DOHH2 (cell line): ENCODE results near the gene ADGRB3.
"Not testable (repeated sequence)": the region's sequence is repeated elsewhere in the genome, so short reads cannot be mapped to it uniquely, and the experiment has no call there.

Experiments used
- H3F3A ChIP-seq: fragments of 200-600 bp; sonication (generic), shearing (Covaris generic); 2 replicates; pipeline ENCODE4 v1.6.0; 2016; ENCODE audit warnings: antibody characterized with exemption, mild to moderate bottlenecking; ENCODE audit not compliant: control insufficient read depth, insufficient read depth
- H3K27ac ChIP-seq: fragments of 200-600 bp; sonication (generic); 2 replicates; pipeline ENCODE4 v1.5.1; 2014; ENCODE audit warnings: low read depth, mild to moderate bottlenecking, low read length, moderate library complexity
- H3K27me3 ChIP-seq: fragments of 200-600 bp; sonication (generic); 2 replicates; pipeline ENCODE4 v1.6.1; 2014; ENCODE audit warnings: mild to moderate bottlenecking, low read length, mixed read lengths; ENCODE audit not compliant: control insufficient read depth
- H3K36me3 ChIP-seq: fragments of 200-600 bp; sonication (generic); 2 replicates; pipeline ENCODE4 v1.6.1; 2014; ENCODE audit warnings: mild to moderate bottlenecking, low read length, moderate library complexity, mixed read lengths; ENCODE audit not compliant: control insufficient read depth
- H3K4me1 ChIP-seq: fragments of 200-600 bp; sonication (generic); 2 replicates; pipeline ENCODE4 v1.6.1; 2014; ENCODE audit warnings: mild to moderate bottlenecking, low read length, mixed read lengths; ENCODE audit not compliant: control insufficient read depth
- H3K4me2 ChIP-seq: fragments of 200-600 bp; sonication (generic); 2 replicates; pipeline ENCODE4 v1.6.0; 2014; ENCODE audit warnings: mild to moderate bottlenecking, low read length, moderate library complexity
- H3K4me3 ChIP-seq: fragments of 200-600 bp; sonication (generic); 2 replicates; pipeline ENCODE4 v1.5.1; 2014; ENCODE audit warnings: mild to moderate bottlenecking, low read length, mixed read lengths
- H3K79me2 ChIP-seq: fragments of 200-600 bp; sonication (generic); 2 replicates; pipeline ENCODE4 v1.6.1; 2014; ENCODE audit warnings: mild to moderate bottlenecking, low read length, mixed read lengths; ENCODE audit not compliant: control insufficient read depth
- H3K9me2 ChIP-seq: fragments of 200-600 bp; sonication (generic); replicated peaks from 2 replicates; pipeline ENCODE4 v1.6.1; 2014; ENCODE audit warnings: mild to moderate bottlenecking, low read length, mixed read lengths; ENCODE audit not compliant: control insufficient read depth
- H3K9me3 ChIP-seq: fragments of 200-600 bp; sonication (generic); 2 replicates; pipeline ENCODE4 v1.6.1; 2014; ENCODE audit warnings: antibody characterized with exemption, low read length, mixed read lengths; ENCODE audit not compliant: control insufficient read depth, insufficient read depth
- H4K20me1 ChIP-seq: fragments of 200-600 bp; sonication (generic); 2 replicates; pipeline ENCODE4 v1.6.0; 2014; ENCODE audit warnings: low read depth, mild to moderate bottlenecking, antibody characterized with exemption, low read length, moderate library complexity; ENCODE audit not compliant: control insufficient read depth, insufficient read depth
- EZH2phosphoT487 ChIP-seq: fragments of 200-600 bp; sonication (generic); IDR thresholded peaks from 2 replicates; pipeline ENCODE4 v1.6.1; 2017; ENCODE audit warnings: borderline replicate concordance, mild to moderate bottlenecking, antibody characterized with exemption, low read length, moderate library complexity, mixed read lengths
- TF ChIP-seq, protein P1 (sequence below): fragments of 200-600 bp; sonication (generic); IDR thresholded peaks from one replicate; pipeline ENCODE4 v1.5.1; 2014; ENCODE audit warnings: antibody characterized with exemption, mild to moderate bottlenecking, low read depth, low read length; ENCODE audit not compliant: poor library complexity, severe bottlenecking

ADGRB3 gene

DNA sequence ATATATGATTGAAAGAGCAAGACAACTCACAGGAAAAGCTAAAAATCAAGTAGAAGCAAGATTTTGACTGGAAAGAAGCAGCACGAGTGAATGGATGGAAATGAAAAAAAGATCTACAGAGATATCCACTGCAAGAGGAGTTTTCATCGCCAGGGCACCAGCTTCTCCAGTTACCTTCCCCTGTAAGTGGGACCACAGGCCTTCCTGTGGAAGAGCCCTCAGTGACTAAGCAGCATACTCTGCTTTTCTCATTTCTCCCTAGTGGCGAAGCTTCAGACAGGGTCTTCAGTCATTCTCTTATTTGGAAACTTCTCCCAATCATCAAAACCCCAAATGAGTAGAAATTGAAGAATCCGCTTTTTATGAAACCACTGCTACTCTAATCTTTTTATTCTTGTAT is 40.5 kb downstream of the ADGRB3 start:
- no peaks in the 10 kb centered on the region for H4K20me1 ChIP-seq
- H3K4me2 ChIP-seq, result no peak overlapping the region
- TF ChIP-seq EZH2phosphoT487, result no peak
- TF ChIP-seq, protein P1, sequence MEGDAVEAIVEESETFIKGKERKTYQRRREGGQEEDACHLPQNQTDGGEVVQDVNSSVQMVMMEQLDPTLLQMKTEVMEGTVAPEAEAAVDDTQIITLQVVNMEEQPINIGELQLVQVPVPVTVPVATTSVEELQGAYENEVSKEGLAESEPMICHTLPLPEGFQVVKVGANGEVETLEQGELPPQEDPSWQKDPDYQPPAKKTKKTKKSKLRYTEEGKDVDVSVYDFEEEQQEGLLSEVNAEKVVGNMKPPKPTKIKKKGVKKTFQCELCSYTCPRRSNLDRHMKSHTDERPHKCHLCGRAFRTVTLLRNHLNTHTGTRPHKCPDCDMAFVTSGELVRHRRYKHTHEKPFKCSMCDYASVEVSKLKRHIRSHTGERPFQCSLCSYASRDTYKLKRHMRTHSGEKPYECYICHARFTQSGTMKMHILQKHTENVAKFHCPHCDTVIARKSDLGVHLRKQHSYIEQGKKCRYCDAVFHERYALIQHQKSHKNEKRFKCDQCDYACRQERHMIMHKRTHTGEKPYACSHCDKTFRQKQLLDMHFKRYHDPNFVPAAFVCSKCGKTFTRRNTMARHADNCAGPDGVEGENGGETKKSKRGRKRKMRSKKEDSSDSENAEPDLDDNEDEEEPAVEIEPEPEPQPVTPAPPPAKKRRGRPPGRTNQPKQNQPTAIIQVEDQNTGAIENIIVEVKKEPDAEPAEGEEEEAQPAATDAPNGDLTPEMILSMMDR, result no peak
- no peaks in the 10 kb centered on the region for H3K4me1 ChIP-seq
- H3K9me2 ChIP-seq, result no peaks in the 10 kb centered on the region
- no peak overlapping the region for H3K27ac ChIP-seq
- no peaks in the 10 kb centered on the region for H3F3A ChIP-seq
- no peak overlapping the region for H3K4me3 ChIP-seq
- no peaks in the 10 kb centered on the region for H3K9me3 ChIP-seq
- no peaks in the 10 kb centered on the region for H3K36me3 ChIP-seq
- H3K79me2 ChIP-seq, result no peaks in the 10 kb centered on the region
- H3K27me3 ChIP-seq, result no peaks in the 10 kb centered on the region

DNA sequence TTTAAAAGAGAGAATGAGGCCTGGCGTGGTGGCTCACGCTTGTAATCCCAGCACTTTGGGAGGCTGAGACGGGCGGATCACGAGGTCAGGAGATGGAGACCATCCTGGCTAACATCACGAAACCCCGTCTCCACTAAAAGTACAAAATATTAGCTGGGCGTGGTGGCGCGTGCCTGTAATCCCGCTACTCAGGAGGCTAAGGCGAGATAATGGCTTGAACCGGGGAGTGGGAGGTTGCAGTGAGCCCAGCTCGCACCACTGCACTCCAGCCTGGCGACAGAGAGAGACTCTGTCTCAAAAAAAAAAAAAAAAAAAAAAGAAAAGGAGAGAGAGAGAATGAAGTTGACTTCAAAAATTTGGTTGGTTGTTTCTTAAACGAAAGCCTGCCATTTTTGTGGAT is 41.0 kb downstream of the ADGRB3 start:
- H3K27ac ChIP-seq, H3K27me3 ChIP-seq, H3K4me1 ChIP-seq, H3K36me3 ChIP-seq, H4K20me1 ChIP-seq, H3K9me2 ChIP-seq, H3K4me3 ChIP-seq, H3K4me2 ChIP-seq, H3F3A ChIP-seq, H3K9me3 ChIP-seq, H3K79me2 ChIP-seq: not testable (repeated sequence)

DNA sequence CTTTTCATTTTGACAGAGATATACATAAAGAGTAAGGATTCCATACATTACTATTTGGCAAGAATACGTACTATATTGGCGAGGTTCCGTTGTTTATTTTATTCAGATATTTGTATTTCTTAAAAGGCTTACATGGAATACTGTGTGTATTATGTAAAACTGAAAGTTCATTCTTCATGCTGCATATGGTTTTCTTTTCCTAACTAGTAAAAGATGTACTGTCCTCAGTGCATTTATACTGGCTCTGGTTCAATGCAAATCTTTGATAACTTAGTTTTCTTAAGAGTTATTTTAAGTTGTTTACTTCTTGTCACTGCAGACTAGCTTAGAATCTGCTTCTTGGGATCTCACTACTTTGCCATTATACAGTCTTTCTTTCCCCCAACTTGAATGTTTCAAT is 42.0 kb downstream of the ADGRB3 start:
- no peaks in the 10 kb centered on the region for H3K9me3 ChIP-seq
- no peaks in the 10 kb centered on the region for H3K4me1 ChIP-seq
- H3K9me2 ChIP-seq, result no peaks in the 10 kb centered on the region
- no peak for TF ChIP-seq EZH2phosphoT487
- TF ChIP-seq, protein P1, result no peak
- H4K20me1 ChIP-seq, result no peaks in the 10 kb centered on the region
- H3K79me2 ChIP-seq, result no peaks in the 10 kb centered on the region
- H3K4me2 ChIP-seq, result no peak overlapping the region
- no peak overlapping the region for H3K4me3 ChIP-seq
- H3K27me3 ChIP-seq, result no peaks in the 10 kb centered on the region
- no peaks in the 10 kb centered on the region for H3F3A ChIP-seq
- H3K36me3 ChIP-seq, result no peaks in the 10 kb centered on the region
- H3K27ac ChIP-seq, result no peak overlapping the region

DNA sequence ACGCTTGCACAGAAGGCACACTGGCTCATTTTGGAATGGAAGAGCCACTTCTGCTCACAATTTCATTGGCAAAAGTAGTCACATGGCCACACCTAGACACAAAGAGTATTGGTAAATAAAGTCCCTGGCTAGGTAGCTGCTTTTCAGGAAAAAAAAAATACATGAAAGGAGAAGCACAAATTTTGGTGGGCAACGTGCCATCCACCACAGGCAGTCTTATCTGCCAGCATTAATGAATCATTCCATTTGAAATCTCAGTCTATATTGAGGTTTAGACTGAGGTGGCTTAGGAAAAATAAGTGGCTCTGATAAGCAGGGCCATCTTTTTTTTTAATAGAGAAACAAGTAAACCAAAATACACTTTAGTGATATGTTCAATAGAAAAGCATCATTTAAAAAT is 44.3 kb downstream of the ADGRB3 start:
- Histone ChIP-seq H3K4me2 (no peak overlapping the region), H3K79me2 (no peaks in the 10 kb centered on the region), H3F3A (no peaks in the 10 kb centered on the region), H4K20me1 (no peaks in the 10 kb centered on the region), H3K4me1 (no peaks in the 10 kb centered on the region), H3K36me3 (no peaks in the 10 kb centered on the region), H3K27me3 (no peaks in the 10 kb centered on the region), H3K9me3 (no peaks in the 10 kb centered on the region), H3K27ac (no peak overlapping the region), H3K9me2 (no peaks in the 10 kb centered on the region), H3K4me3 (no peak overlapping the region)
- TF ChIP-seq EZH2phosphoT487, result no peak
- TF ChIP-seq, protein P1, result no peak
